Vagina (tissue), 2 donors: Measurements from ENCODE around the gene PHLPP1. TPM values are rescaled to one million over a fixed set of nuclear protein-coding genes. Genes with fewer than 3 reads are reported as not detected.
A peak's percentile ranks its signal among the peaks of the same experiment; 100 is the strongest.

Source experiments
- DNase-seq, 2 donors: peaks; one replicate each; pipeline ENCODE4 v3.0.0-alpha.2; 2017; ENCODE audit errors: extremely low spot score in 2 of 2
- H3K27ac ChIP-seq: fragments of 200-600 bp; sonication (generic); one replicate; pipeline ENCODE4 v1.5.1; 2019
- H3K27me3 ChIP-seq: fragments of 200-600 bp; sonication (generic); one replicate; pipeline ENCODE4 v1.5.1; 2019
- H3K36me3 ChIP-seq, 2 donors: fragments of 200-600 bp; sonication (generic); one replicate each; pipeline ENCODE4 v1.5.1; 2017 to 2019
- H3K4me1 ChIP-seq: fragments of 200-600 bp; sonication (generic); one replicate; pipeline ENCODE4 v1.5.1; 2019
- H3K4me3 ChIP-seq, 2 donors: fragments of 200-600 bp; sonication (generic); 1 replicate in 1 of 2; 2 replicates in 1 of 2; pipeline ENCODE4 v1.5.1; 2016 to 2019
- H3K9me3 ChIP-seq: fragments of 200-600 bp; sonication (generic); one replicate; pipeline ENCODE4 v1.5.1; 2019
- CTCF ChIP-seq, 3 experiments: fragments of 450-650 bp in 2 of 3; fragments of 200-600 bp in 1 of 3; sonication (generic) in 1 of 3; IDR thresholded peaks; one replicate each; pipeline ENCODE4 v1.5.1; 2017 to 2019; ENCODE audit warnings: antibody characterized with exemption in 3 of 3, mild to moderate bottlenecking in 2 of 3, moderate library complexity in 2 of 3
- POLR2A ChIP-seq, 2 donors: fragments of 450-650 bp; IDR thresholded peaks; one replicate each; pipeline ENCODE4 v1.6.1; 2017; ENCODE audit warnings: antibody characterized with exemption in 2 of 2, mild to moderate bottlenecking in 2 of 2, moderate library complexity in 2 of 2
- POLR2AphosphoS5 ChIP-seq, 2 donors: sonication (generic); formaldehyde crosslinking; IDR thresholded peaks; one replicate each; pipeline ENCODE4 v1.9.0; 2017; ENCODE audit warnings: antibody characterized with exemption in 2 of 2, mild to moderate bottlenecking in 2 of 2, low read depth in 1 of 2; ENCODE audit not compliant: insufficient read depth in 1 of 2
- intact Hi-C: fragments of 100-400 bp; cut with DNase I; formaldehyde crosslinking; loops from one replicate; pipeline ENCODE4 v1.15.1; 2023
- total RNA-seq: library from RNA; depleted of rRNA; stranded (reverse); fragments of >200 nt; gene quantifications from one replicate; pipeline ENCODE4 v1.2.3, GENCODE V29; 2016

PHLPP1 gene
- total RNA-seq, 1 donor from 2014 or later = 20.6 TPM

GRCh38 chr18:62982600-62983251 is 267.4 kb downstream of the PHLPP1 start:
- peaks cover 0 to 12% of the 10 kb centered on the region in 2 donors for H3K36me3 ChIP-seq
- TF ChIP-seq CTCF (IDR thresholded peaks at IDR 0.05) (peak; percentile 60 to 79 (median 72)), POLR2A (IDR thresholded peaks at IDR 0.05) (no peak)
- no peak overlapping the region for H3K27ac ChIP-seq
- intact Hi-C loops = loop anchor here (5.0 kb wide), 1 partner anchor 395 kb away; no protein-coding TSS in a partner anchor
- H3K4me1 ChIP-seq = no peaks in the 10 kb centered on the region
- no peaks in the 10 kb centered on the region for H3K27me3 ChIP-seq
- H3K9me3 ChIP-seq = no peaks in the 10 kb centered on the region
- peak overlapping the region; percentile 4 to 28 for H3K4me3 ChIP-seq
- no peak for DNase-seq

- Histone ChIP-seq H3K36me3 (no peaks in the 10 kb centered on the region), H3K4me1 (peaks cover 8% of the 10 kb centered on the region), H3K27me3 (no peaks in the 10 kb centered on the region), H3K9me3 (no peaks in the 10 kb centered on the region), H3K4me3 (no peak overlapping the region), H3K27ac (no peak overlapping the region)
- intact Hi-C loops = loop anchor here (5.0 kb wide), 1 partner anchor 397 kb away; no protein-coding TSS in a partner anchor
- DNase-seq = no peak
- TF ChIP-seq POLR2AphosphoS5 (IDR thresholded peaks at IDR 0.05; ENCODE audit: insufficient read depth in 1 of 2, low read depth in 1 of 2) (no peak), CTCF (IDR thresholded peaks at IDR 0.05) (no peak), POLR2A (IDR thresholded peaks at IDR 0.05) (no peak)
Observed at GRCh38 chr18:62984656-62985315, 269.4 kb downstream of the PHLPP1 start.

- no peak for DNase-seq
- intact Hi-C loops = no loop called here
Observed at GRCh38 chr18:62986490-62986889, 271.1 kb downstream of the PHLPP1 start.

GRCh38 chr18:62987055-62987830 is 271.9 kb downstream of the PHLPP1 start:
- intact Hi-C loops = no loop called here
- Histone ChIP-seq H3K27me3 (no peaks in the 10 kb centered on the region), H3K9me3 (no peaks in the 10 kb centered on the region), H3K36me3 (no peaks in the 10 kb centered on the region), H3K4me1 (peaks cover 8% of the 10 kb centered on the region), H3K4me3 (no peak overlapping the region), H3K27ac (no peak overlapping the region)
- no peak for TF ChIP-seq POLR2AphosphoS5 (IDR thresholded peaks at IDR 0.05; ENCODE audit: insufficient read depth in 1 of 2, low read depth in 1 of 2)
- TF ChIP-seq POLR2A (IDR thresholded peaks at IDR 0.05) = no peak
- no peak for TF ChIP-seq CTCF (IDR thresholded peaks at IDR 0.05)
- DNase-seq = no peak

More at GRCh38 chr18:62986490-62986889, 271.1 kb downstream of the PHLPP1 start:
- H3K36me3 ChIP-seq = no peaks in the 10 kb centered on the region
- no peaks in the 10 kb centered on the region for H3K9me3 ChIP-seq
- no peak overlapping the region for H3K4me3 ChIP-seq
- TF ChIP-seq CTCF (IDR thresholded peaks at IDR 0.05) (no peak), POLR2A (IDR thresholded peaks at IDR 0.05) (no peak), POLR2AphosphoS5 (IDR thresholded peaks at IDR 0.05; ENCODE audit: insufficient read depth in 1 of 2, low read depth in 1 of 2) (no peak)
- no peak overlapping the region for H3K27ac ChIP-seq
- H3K4me1 ChIP-seq = peaks cover 8% of the 10 kb centered on the region
- no peaks in the 10 kb centered on the region for H3K27me3 ChIP-seq
